GM21381 (cell line): ENCODE measurements around the gene HERC5.
"Not testable (repeated sequence)": the region's sequence is repeated elsewhere in the genome, so short reads cannot be mapped to it uniquely, and the experiment has no call there.

Experiments used
- ATAC-seq: cut with Tn5 transposase; IDR thresholded peaks from one replicate; pipeline ENCODE4 v1.9.1; 2021; ENCODE audit warnings: mild to moderate bottlenecking, moderate library complexity; ENCODE audit not compliant: unreplicated experiment

The HERC5 gene

GRCh38 chr4:88517825-88518224 is 60.9 kb downstream of the HERC5 start:
- ATAC-seq: no peak

GRCh38 chr4:88518911-88519310 is 62.0 kb downstream of the HERC5 start:
- no peak for ATAC-seq

GRCh38 chr4:88522702-88523324 is 65.9 kb downstream of the HERC5 start:
- ATAC-seq: no peak

GRCh38 chr4:88523325-88524129 is 66.6 kb downstream of the HERC5 start, which contains the start of gene PYURF:
PYURF (minus strand) TSS chr4:88523776; CDS start chr4:88523700, 76 bp downstream.
- ATAC-seq: peak; percentile 77

- ATAC-seq: no peak
Observed at GRCh38 chr4:88524171-88524570, 67.3 kb downstream of the HERC5 start.

- no peak for ATAC-seq
Observed at GRCh38 chr4:88526221-88526815, 69.4 kb downstream of the HERC5 start.

- peak; percentile 37 for ATAC-seq
Observed at GRCh38 chr4:88527787-88528186, 70.9 kb downstream of the HERC5 start.

- no peak for ATAC-seq
Observed at GRCh38 chr4:88528861-88529260, 71.9 kb downstream of the HERC5 start.

GRCh38 chr4:88531549-88531948 is 74.6 kb downstream of the HERC5 start:
- no peak for ATAC-seq

GRCh38 chr4:88533088-88533790 is 76.3 kb downstream of the HERC5 start:
- ATAC-seq: no peak

GRCh38 chr4:88533937-88534750 is 77.2 kb downstream of the HERC5 start:
- ATAC-seq: no peak

- no peak for ATAC-seq
Observed at GRCh38 chr4:88535090-88535755, 78.3 kb downstream of the HERC5 start.

GRCh38 chr4:88537709-88538108 is 80.8 kb downstream of the HERC5 start:
- no peak for ATAC-seq

- not testable (repeated sequence) for ATAC-seq
Observed at GRCh38 chr4:88539322-88540068, 82.6 kb downstream of the HERC5 start.

GRCh38 chr4:88549815-88550214 is 92.9 kb downstream of the HERC5 start:
- no peak for ATAC-seq
